Embryonic facial prominence (tissue), 1 donor: ENCODE measurements around the gene IFT80.
"Not testable (repeated sequence)": the region's sequence is repeated elsewhere in the genome, so short reads cannot be mapped to it uniquely, and the experiment has no call there.

Source experiments
- DNase-seq: peaks from one replicate; pipeline ENCODE4 v3.0.0-alpha.2; 2016; ENCODE audit errors: extremely low spot score

IFT80 gene

DNA sequence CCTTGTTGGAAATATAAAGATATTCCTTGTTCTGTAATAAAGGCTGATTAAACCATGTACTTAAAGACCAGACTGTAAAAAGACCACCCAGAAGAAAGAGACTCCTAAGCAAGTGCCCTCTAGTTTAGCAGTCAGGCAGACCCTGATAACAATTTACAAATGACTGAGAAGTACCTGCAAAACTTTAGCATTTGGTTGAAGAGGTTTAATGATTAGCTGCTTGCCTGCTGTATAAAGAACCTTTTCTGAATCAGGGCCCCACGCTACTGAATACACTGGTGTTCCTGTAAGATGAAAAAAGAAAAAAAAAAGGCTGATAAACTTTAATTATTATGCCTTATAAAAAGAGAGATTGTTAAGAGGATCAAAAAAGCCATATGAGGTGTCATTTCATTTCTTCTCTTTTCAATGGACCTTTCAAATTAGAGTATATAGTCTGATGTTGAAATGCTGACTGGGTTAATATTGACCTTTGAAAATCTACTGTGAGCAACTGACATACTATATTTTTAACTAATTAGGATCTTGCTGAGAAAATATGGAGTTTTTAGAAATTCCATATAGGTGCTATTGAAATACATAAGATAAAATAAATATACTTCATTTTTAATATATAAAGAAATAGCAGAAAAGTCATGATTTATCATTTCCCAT, 33.0 kb downstream of the IFT80 start:
- DNase-seq, result no peak

GRCh38 chr3:160362896-160363295, 36.1 kb downstream of the IFT80 start:
- not testable (repeated sequence) for DNase-seq

- DNase-seq, result no peak
Observed at GRCh38 chr3:160355826-160356225, 43.2 kb downstream of the IFT80 start.

DNA sequence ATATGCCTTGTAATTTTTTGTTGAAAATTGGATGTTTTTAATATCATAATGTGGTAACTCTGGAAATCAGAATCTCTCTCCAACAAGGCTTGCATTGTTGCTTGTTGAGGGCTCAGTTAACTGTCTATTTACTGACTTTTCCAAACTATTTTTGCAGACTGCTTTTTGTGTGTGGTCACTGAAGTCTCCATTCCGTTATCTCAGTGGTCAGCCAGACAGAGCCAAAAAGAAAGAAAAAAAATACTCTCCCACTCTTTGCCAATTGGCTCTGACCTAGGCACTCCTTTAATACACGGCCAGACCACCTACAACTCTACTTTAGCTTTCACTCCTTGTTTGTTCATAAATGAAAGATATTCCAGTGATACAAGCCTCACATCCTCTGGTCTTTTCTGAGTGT, 52.5 kb downstream of the IFT80 start:
- DNase-seq, result no peak

- DNase-seq, result no peak
Observed at GRCh38 chr3:160343132-160343531, 55.9 kb downstream of the IFT80 start.

GRCh38 chr3:160340351-160340750, 58.7 kb downstream of the IFT80 start:
- no peak for DNase-seq

DNA sequence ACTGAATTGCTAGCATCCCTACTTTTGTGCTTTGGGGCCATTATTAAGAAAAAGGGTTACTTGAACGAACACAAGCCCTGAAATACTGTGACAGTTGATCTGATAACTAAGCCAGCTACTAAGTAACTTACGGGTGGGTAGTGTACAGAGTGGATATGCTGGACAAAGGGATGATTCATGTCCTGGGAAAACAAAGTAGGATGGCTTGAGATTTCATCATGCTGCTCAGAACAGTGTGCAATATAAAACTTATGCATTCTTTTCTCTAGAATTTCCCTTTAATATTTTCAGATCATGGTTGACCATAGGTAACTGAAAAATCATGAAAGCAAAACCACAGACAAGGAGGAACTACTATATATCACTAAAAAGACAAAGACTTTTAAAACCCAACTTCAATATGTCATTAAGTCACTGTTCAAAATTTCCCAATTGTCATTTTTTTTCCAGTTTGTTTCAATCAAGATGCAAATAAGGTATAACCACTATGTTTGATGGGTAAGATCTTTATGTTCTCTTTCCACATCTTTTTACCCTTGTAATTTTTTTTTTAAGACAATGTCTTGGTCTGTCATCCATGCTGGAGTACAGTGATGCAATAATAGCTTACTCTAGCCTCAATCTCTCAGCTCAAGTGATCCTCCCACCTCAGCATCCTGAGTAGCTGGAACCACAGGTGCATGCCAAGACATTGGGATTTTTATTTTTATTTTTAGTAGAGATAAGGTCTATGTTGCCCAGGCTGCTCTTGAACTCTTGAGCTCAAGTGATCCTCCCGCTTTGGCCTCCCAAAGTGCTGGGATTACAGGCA, 67.7 kb downstream of the IFT80 start:
- no peak for DNase-seq

DNA sequence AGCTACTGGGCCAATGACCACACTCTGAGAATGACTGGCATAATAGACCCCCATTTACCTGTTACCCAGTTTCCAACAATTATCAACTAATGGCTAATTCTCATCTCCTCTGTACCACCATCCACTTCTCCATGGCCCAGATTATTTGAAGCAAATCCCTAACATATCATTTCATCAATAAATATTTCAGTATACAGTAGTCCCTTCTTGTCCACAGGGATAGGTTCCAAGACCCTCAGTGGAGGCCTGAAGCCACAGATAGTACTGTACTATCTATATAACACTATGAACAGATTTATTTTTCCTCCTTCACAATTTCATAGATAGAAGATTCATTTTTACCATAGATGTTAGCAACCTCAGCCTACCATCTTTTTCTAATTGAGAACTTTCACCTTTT, 68.3 kb downstream of the IFT80 start:
- DNase-seq, result no peak

DNA sequence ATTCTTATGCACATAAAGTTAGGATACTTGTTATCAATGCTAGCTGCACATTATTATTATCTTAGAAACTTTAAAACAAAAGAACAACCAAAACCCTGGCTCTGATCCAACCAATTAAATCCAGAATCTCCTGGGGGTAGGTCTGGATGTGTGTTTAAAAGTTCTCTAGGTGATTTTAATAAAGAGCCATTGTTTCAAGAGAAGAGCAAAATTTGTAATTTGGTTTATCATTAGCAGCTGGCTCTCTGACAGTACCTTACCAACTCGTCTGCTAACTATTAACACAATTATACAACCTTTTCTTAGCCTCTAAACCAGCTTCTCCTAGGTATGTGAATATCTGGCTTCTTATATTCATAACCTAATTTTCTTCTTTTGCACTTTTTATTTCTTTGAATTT, 68.9 kb downstream of the IFT80 start:
- no peak for DNase-seq

GRCh38 chr3:160326286-160326685, 72.7 kb downstream of the IFT80 start:
- not testable (repeated sequence) for DNase-seq

DNA sequence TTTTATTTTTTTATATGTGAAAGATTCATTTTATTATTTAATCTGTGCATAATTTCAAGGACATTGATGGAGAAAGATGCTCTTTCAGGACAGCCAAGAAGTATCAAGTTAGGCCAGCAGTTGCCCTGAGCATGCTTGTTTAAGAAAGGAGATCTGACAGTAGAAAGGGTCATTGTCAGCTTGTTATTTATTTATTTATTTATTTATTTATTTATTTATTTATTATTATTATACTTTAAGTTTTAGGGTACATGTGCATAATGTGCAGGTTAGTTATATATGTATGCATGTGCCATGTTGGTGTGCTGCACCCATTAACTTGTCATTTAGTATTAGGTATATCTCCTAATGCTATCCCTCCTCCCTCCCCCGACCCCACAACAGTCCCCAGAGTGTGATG, 77.2 kb downstream of the IFT80 start:
- DNase-seq, result not testable (repeated sequence)

GRCh38 chr3:160319322-160319721, 79.7 kb downstream of the IFT80 start:
- DNase-seq, result no peak

DNA sequence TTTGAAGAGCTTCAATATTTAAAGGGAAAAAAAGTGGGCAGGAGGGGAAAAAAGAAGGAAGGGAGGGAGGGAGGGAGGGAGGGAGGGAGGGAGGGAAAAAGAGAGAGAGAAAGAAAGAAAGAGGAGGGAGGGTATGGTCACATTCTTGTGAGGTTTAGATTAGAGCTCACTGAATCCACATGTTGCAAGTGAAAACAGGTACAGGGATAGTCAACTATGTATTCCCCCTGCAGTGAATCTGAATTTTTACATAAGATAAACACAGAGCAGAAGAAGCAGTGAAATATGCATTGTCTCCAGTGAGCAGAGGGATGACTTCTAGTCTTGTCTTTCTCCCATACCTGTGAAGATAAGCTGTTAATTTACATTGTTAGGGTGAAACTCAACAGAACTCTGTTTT, 84.0 kb downstream of the IFT80 start:
- DNase-seq, result no peak

GRCh38 chr3:160312014-160312624, 86.9 kb downstream of the IFT80 start:
- no peak for DNase-seq

DNA sequence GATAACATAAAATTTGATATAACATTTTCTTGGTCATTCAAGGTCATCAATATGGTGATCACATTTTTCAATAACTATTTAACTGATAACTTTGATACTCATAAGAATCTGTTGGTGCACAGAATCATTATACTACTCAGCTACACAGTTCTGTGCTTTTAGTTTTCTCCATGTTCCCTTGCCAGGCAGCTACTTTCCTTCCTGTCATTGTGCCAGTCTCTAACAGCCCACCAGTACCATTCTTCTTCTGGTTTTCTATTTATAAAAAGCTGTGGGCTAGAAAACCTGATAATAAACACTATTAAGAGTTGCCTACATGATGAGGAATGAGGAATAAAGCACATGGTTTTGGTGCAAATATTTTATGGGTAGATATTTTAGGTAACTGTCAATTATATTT, 96.2 kb downstream of the IFT80 start:
- no peak for DNase-seq

DNA sequence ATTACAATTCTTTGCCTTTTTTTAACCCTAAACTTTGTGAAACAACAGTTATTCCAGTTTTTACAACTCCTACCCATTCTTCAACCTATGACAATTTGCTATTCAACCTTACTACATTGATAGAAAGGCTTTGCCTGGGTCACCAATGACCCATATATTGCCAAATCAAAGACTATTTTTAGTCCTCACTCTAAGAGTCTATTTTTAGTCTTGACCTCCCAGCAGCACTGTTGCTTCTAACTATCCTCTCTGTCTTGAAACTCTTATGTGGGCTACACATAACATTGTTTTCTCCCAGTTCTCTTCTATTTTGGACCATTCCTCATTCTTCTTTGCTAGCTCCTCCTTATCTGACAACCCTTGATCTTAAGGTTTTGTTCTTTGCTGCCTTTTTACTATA, 102.4 kb downstream of the IFT80 start:
- DNase-seq, result no peak

DNA sequence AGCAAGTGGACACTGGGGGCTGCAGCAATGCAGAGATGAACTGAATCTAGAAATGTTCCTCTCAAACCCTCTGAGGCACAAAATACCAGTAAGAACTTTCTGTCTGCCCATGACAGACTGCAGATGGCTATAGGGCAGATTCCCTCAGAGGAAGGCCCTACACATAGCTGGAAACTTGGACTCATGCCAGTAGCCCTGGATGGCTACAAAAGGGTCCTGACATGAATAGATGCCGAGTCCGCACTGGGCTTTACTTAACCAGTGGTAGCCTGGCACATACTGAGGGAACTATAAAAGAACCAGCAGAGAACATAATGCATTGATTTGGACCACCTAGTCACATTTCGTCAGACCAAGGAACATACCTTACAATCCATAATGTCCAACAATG, 107.1 kb downstream of the IFT80 start:
- DNase-seq, result no peak

- no peak for DNase-seq
Observed at GRCh38 chr3:160291290-160291908, 107.6 kb downstream of the IFT80 start.

DNA sequence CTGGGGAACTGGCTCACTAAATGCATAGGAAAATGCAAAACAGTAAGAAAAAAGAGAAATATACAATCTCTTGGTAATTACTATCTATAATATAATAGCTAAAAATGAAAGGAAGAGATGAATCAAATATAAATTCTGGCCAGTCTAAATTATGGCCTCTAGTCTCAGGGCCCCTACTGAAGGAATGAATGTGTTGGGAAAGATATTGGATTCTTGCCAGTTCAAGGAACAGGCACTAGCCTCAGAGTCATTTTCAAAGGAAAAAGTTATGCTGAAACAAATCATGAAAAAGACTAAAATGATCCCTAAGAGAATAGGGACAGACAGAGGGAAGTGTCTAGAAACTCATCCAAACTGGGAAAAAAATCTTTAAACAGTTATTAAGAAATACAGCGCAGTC, 111.4 kb downstream of the IFT80 start:
- DNase-seq, result no peak

DNA sequence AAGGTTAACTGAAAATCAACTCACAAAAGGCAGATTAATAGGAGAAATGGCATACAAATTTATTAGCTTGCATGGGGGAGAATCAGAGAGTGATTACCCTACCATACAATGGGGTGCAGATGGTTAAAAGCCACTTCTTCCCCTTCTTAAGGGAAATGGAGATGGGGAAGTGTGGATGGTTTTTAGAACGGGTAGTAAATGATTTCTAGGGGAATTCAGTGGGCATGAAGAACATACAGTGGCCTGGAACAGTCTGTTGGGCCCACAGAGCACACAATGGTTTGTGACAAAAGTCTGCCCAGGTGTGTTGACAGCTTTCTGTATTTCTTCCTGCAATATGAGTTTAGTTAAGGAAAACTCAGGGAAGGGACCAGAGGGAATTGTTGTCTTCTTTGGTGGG, 112.8 kb downstream of the IFT80 start:
- DNase-seq, result no peak

DNA sequence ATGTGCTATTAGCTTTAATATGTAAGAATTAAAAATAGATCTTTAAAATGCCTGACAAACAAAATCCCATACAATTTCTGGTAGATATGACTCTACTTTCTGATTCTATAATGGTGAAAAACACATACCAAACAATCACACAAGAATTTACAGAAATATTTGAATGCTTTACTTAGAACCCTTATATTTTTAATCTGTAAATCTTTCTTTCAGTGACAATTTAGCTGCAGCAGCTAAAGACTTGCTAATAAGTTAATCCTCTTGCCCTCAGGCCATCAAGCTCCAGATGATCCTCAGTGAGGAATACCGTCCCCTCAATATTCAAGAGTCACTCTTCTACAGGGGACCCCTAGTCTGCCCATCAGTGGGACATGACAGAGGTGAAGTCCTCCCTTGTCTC, 118.2 kb downstream of the IFT80 start:
- DNase-seq, result no peak

- DNase-seq, result no peak
Observed at GRCh38 chr3:160279657-160280056, 119.4 kb downstream of the IFT80 start.

GRCh38 chr3:160278210-160278609, 120.8 kb downstream of the IFT80 start:
- no peak for DNase-seq
